ENCODE measurements around the gene SUSD4.

SUSD4 gene

GRCh38 chr1:223350361-223350908, 13.5 kb downstream of the SUSD4 start:
- Histone ChIP-seq H3K4me1 (ENCODE audit: control insufficient read depth, insufficient read depth, low read length) (peaks cover 13% of the 10 kb centered on the region), H3K36me3 (ENCODE audit: control insufficient read depth, insufficient read depth, low read length) (no peaks in the 10 kb centered on the region), H3K9me3 (ENCODE audit: control insufficient read depth, low read length) (no peaks in the 10 kb centered on the region), H3K27me3 (ENCODE audit: control insufficient read depth, insufficient read depth, low read length) (peaks cover 5% of the 10 kb centered on the region), H3K4me3 (ENCODE audit: low read length) (no peak overlapping the region), H3K9ac (ENCODE audit: low read length) (no peak overlapping the region)

DNA sequence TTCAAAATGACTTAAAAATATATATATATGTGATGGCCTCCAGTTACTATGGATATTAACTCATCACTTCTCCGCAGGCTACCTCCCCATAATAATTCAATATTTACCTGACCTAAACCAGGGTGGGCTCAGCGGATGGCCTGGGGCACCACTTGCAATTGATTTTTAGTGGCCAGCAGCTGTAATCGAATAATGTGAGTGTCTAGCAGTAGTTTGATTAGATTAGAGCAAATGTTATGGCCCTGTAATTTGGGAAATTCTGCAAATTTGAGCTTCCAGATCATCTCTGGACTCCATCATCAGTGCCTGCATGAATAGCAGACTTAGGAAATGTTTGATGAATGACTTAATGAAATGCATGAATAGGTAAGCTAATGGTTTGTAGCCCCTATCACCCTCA, 14.7 kb downstream of the SUSD4 start:
- no peak overlapping the region for H3K9ac ChIP-seq (ENCODE audit: low read length)
- H3K27me3 ChIP-seq (ENCODE audit: control insufficient read depth, insufficient read depth, low read length) = peaks cover 5% of the 10 kb centered on the region
- H3K36me3 ChIP-seq (ENCODE audit: control insufficient read depth, insufficient read depth, low read length) = no peaks in the 10 kb centered on the region
- H3K4me1 ChIP-seq (ENCODE audit: control insufficient read depth, insufficient read depth, low read length) = peaks cover 18% of the 10 kb centered on the region
- H3K9me3 ChIP-seq (ENCODE audit: control insufficient read depth, low read length) = no peaks in the 10 kb centered on the region
- no peak overlapping the region for H3K4me3 ChIP-seq (ENCODE audit: low read length)

- peaks cover 5% of the 10 kb centered on the region for H3K27me3 ChIP-seq (ENCODE audit: control insufficient read depth, insufficient read depth, low read length)
- no peaks in the 10 kb centered on the region for H3K36me3 ChIP-seq (ENCODE audit: control insufficient read depth, insufficient read depth, low read length)
- peaks cover 24% of the 10 kb centered on the region for H3K4me1 ChIP-seq (ENCODE audit: control insufficient read depth, insufficient read depth, low read length)
- H3K9ac ChIP-seq (ENCODE audit: low read length) = no peak overlapping the region
- no peak overlapping the region for H3K4me3 ChIP-seq (ENCODE audit: low read length)
- H3K9me3 ChIP-seq (ENCODE audit: control insufficient read depth, low read length) = no peaks in the 10 kb centered on the region
These were observed 15.5 kb downstream of the SUSD4 start for GRCh38 chr1:223348439-223348838.

DNA sequence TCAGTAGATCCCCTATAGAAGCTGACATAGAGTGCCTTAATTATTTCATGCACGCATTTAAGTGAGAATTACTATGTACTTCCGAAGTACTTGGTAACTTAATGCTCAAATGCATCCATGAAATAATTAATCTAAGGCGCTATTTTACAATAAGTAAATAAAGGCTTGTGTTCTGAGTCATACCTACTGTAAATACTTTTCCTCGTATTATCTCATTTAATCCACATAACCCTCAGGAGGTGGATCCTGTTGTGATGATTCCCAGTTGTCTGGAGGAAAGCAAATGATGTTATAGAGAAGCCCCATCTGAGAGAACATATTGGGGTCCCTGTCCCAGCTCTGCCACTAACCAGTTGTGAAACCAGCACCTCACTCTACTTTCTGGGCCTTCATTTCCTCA, 16.4 kb downstream of the SUSD4 start:
- Histone ChIP-seq H3K36me3 (ENCODE audit: control insufficient read depth, insufficient read depth, low read length) (no peaks in the 10 kb centered on the region), H3K27me3 (ENCODE audit: control insufficient read depth, insufficient read depth, low read length) (peaks cover 3% of the 10 kb centered on the region), H3K9me3 (ENCODE audit: control insufficient read depth, low read length) (no peaks in the 10 kb centered on the region), H3K4me3 (ENCODE audit: low read length) (no peak overlapping the region), H3K9ac (ENCODE audit: low read length) (no peak overlapping the region), H3K4me1 (ENCODE audit: control insufficient read depth, insufficient read depth, low read length) (peaks cover 24% of the 10 kb centered on the region)

GRCh38 chr1:223346311-223346710, 17.7 kb downstream of the SUSD4 start:
- no peaks in the 10 kb centered on the region for H3K36me3 ChIP-seq (ENCODE audit: control insufficient read depth, insufficient read depth, low read length)

DNA sequence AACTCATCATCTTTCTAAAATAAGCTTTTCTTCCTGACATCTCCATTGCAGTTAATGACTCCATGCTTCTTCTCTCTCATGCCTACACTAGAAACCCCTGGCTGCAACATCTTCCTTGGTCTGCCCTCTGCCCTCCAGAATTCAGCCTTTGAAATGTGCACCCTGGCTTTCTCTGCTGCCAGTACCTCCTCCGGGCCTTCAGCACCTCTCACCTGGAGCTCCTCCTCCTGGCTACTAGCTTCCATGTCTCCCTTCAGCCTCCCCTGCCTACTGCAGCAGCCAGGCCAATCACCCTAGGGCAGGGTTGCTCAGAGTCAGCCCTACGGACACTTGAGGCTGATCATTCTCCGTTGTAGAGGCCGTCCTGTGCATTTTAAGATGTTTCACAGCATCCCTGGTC, 18.3 kb downstream of the SUSD4 start:
- H3K4me1 ChIP-seq (ENCODE audit: control insufficient read depth, insufficient read depth, low read length) = peaks cover 27% of the 10 kb centered on the region
- H3K4me3 ChIP-seq (ENCODE audit: low read length) = no peak overlapping the region
- H3K9ac ChIP-seq (ENCODE audit: low read length) = no peak overlapping the region
- no peaks in the 10 kb centered on the region for H3K9me3 ChIP-seq (ENCODE audit: control insufficient read depth, low read length)
- no peaks in the 10 kb centered on the region for H3K27me3 ChIP-seq (ENCODE audit: control insufficient read depth, insufficient read depth, low read length)
- no peaks in the 10 kb centered on the region for H3K36me3 ChIP-seq (ENCODE audit: control insufficient read depth, insufficient read depth, low read length)

More at GRCh38 chr1:223346311-223346710, 17.7 kb downstream of the SUSD4 start:
- Histone ChIP-seq H3K9ac (ENCODE audit: low read length) (no peak overlapping the region), H3K4me1 (ENCODE audit: control insufficient read depth, insufficient read depth, low read length) (peaks cover 24% of the 10 kb centered on the region), H3K27me3 (ENCODE audit: control insufficient read depth, insufficient read depth, low read length) (no peaks in the 10 kb centered on the region), H3K9me3 (ENCODE audit: control insufficient read depth, low read length) (no peaks in the 10 kb centered on the region), H3K4me3 (ENCODE audit: low read length) (no peak overlapping the region)

- Histone ChIP-seq H3K9ac (ENCODE audit: low read length) (no peak overlapping the region), H3K27me3 (ENCODE audit: control insufficient read depth, insufficient read depth, low read length) (no peaks in the 10 kb centered on the region), H3K36me3 (ENCODE audit: control insufficient read depth, insufficient read depth, low read length) (no peaks in the 10 kb centered on the region), H3K4me3 (ENCODE audit: low read length) (no peak overlapping the region), H3K9me3 (ENCODE audit: control insufficient read depth, low read length) (no peaks in the 10 kb centered on the region), H3K4me1 (ENCODE audit: control insufficient read depth, insufficient read depth, low read length) (peaks cover 18% of the 10 kb centered on the region)
These were observed 19.5 kb downstream of the SUSD4 start for GRCh38 chr1:223344491-223344890.

- Histone ChIP-seq H3K27me3 (ENCODE audit: control insufficient read depth, insufficient read depth, low read length) (no peaks in the 10 kb centered on the region), H3K36me3 (ENCODE audit: control insufficient read depth, insufficient read depth, low read length) (no peaks in the 10 kb centered on the region), H3K9me3 (ENCODE audit: control insufficient read depth, low read length) (no peaks in the 10 kb centered on the region), H3K4me3 (ENCODE audit: low read length) (no peak overlapping the region), H3K4me1 (ENCODE audit: control insufficient read depth, insufficient read depth, low read length) (peaks cover 17% of the 10 kb centered on the region), H3K9ac (ENCODE audit: low read length) (no peak overlapping the region)
These were observed 20.3 kb downstream of the SUSD4 start for GRCh38 chr1:223343692-223344091.

DNA sequence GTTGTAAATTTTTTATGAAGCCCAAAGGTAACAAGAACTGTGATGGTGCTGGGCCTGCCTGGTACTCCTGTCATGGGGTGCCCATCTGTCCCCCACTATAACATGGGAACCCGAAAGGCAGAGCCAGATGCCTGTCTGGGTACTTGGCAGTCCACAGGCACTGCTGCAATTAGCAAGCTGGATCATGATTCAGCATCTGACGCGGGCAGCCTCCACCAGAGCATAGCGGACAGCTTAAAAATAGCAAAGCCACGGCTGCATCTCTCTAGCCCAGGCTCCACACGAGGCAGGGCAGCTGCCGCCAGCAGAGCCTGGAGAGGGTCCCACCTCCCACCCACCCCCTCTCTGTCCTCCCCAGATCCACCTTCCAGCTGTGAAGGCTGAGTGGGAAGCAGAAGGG, 22.9 kb downstream of the SUSD4 start:
- no peak overlapping the region for H3K4me3 ChIP-seq (ENCODE audit: low read length)
- no peaks in the 10 kb centered on the region for H3K9me3 ChIP-seq (ENCODE audit: control insufficient read depth, low read length)
- H3K27me3 ChIP-seq (ENCODE audit: control insufficient read depth, insufficient read depth, low read length) = no peaks in the 10 kb centered on the region
- peaks cover 17% of the 10 kb centered on the region for H3K4me1 ChIP-seq (ENCODE audit: control insufficient read depth, insufficient read depth, low read length)
- H3K9ac ChIP-seq (ENCODE audit: low read length) = no peak overlapping the region
- H3K36me3 ChIP-seq (ENCODE audit: control insufficient read depth, insufficient read depth, low read length) = no peaks in the 10 kb centered on the region

DNA sequence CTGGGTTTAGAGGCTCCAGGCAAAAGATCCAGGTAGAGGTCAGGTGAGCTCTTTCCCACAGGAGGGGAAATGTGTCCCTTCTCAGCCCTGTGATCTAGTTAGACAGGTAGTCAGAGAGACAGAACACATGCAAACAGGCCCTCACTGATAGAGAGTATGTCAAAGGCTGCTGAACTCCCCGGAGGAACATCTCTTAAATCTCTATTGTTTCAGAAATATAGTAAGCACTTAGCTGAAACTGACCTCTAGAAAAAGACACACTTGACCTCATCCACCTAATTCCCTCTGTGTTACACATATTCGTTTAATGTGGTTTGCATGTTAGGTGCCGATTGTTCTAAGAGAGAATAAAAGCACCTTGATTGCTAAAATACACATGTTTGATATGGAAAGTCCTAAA, 23.3 kb downstream of the SUSD4 start:
- Histone ChIP-seq H3K4me1 (ENCODE audit: control insufficient read depth, insufficient read depth, low read length) (peaks cover 17% of the 10 kb centered on the region), H3K9me3 (ENCODE audit: control insufficient read depth, low read length) (no peaks in the 10 kb centered on the region), H3K4me3 (ENCODE audit: low read length) (no peak overlapping the region), H3K27me3 (ENCODE audit: control insufficient read depth, insufficient read depth, low read length) (no peaks in the 10 kb centered on the region), H3K36me3 (ENCODE audit: control insufficient read depth, insufficient read depth, low read length) (no peaks in the 10 kb centered on the region), H3K9ac (ENCODE audit: low read length) (no peak overlapping the region)

- Histone ChIP-seq H3K4me3 (ENCODE audit: low read length) (no peak overlapping the region), H3K4me1 (ENCODE audit: control insufficient read depth, insufficient read depth, low read length) (peaks cover 17% of the 10 kb centered on the region), H3K36me3 (ENCODE audit: control insufficient read depth, insufficient read depth, low read length) (no peaks in the 10 kb centered on the region), H3K9me3 (ENCODE audit: control insufficient read depth, low read length) (no peaks in the 10 kb centered on the region), H3K9ac (ENCODE audit: low read length) (no peak overlapping the region), H3K27me3 (ENCODE audit: control insufficient read depth, insufficient read depth, low read length) (no peaks in the 10 kb centered on the region)
These were observed 24.1 kb downstream of the SUSD4 start for GRCh38 chr1:223339861-223340260.

DNA sequence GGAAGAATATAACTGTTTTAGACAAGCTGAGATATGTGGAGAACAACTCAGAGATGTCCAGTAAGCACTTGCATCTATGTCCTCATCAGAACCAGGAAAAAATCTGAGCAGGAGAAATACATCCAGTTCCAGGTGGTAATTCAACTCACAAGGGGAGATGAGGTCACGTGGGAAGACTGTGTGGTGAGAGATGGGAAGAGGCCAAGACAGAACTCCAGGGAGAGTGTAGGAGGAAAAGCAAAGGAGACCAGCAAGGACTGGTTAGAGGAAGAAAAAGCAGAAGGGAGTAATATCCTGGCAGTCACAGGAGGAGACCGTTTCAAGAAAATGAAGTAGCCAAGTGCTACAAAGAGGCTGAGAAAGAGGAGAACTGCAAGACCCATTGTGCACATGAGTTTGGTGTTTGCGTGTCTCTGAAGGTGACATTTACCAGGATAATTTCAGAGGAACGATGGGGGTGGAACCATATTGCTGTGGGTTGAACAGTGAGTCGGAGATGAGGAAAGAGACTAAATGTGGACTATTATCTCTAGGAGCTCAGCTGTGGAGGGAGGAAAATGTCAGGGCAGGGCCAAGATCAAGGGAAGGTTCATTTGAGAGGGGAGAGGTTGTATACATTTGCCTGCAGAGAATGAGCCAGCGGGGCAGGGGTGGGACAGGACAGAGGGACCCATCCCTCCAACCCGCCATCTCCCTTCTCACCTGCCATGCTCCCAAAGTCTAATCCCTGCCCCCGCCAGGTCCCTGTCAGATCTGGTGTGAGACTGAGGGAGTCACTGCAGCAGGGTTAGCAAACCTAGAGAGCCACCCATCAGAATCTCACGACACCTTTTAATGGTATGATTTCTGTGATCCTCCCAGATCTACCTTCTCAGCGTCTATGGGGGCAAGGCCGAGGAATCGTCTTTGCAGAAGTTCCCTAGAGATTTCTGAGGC, 24.9 kb downstream of the SUSD4 start:
- peaks cover 11% of the 10 kb centered on the region for H3K4me1 ChIP-seq (ENCODE audit: control insufficient read depth, insufficient read depth, low read length)

More for the DNA sequence above, 24.9 kb downstream of the SUSD4 start:
- H3K27me3 ChIP-seq (ENCODE audit: control insufficient read depth, insufficient read depth, low read length) = no peaks in the 10 kb centered on the region
- H3K9me3 ChIP-seq (ENCODE audit: control insufficient read depth, low read length) = no peaks in the 10 kb centered on the region
- no peaks in the 10 kb centered on the region for H3K36me3 ChIP-seq (ENCODE audit: control insufficient read depth, insufficient read depth, low read length)
- H3K4me3 ChIP-seq (ENCODE audit: low read length) = no peak overlapping the region
- H3K9ac ChIP-seq (ENCODE audit: low read length) = no peak overlapping the region

All from mucosa of stomach (tissue), 1 donor.